OCI-M2 (cell line): ENCODE results near the gene RND3.

Experiments used
- DNase-seq: peaks from one replicate; lab custom pipeline; 2025; ENCODE audit not compliant: unreplicated experiment; lab: John Stamatoyannopoulos, UW

RND3 gene

GRCh38 chr2:150494234-150494945 is 6.9 kb upstream of the RND3 start:
- DNase-seq = no peak

GRCh38 chr2:150491943-150492342 is 4.5 kb upstream of the RND3 start:
- DNase-seq = no peak

- no peak for DNase-seq
Observed at GRCh38 chr2:150491430-150491829, 4.0 kb upstream of the RND3 start.

- no peak for DNase-seq
Observed at GRCh38 chr2:150490466-150490865, 3.0 kb upstream of the RND3 start.

GRCh38 chr2:150486539-150487484 is 655 bp downstream of the RND3 start:
- DNase-seq = no peak

GRCh38 chr2:150485871-150486538 is 1.5 kb downstream of the RND3 start:
- no peak for DNase-seq

- no peak for DNase-seq
Observed at GRCh38 chr2:150485114-150485870, 2.2 kb downstream of the RND3 start.

GRCh38 chr2:150484461-150485021 is 2.9 kb downstream of the RND3 start:
- no peak for DNase-seq

GRCh38 chr2:150484006-150484405 is 3.5 kb downstream of the RND3 start:
- DNase-seq = no peak

GRCh38 chr2:150483532-150483931 is 3.9 kb downstream of the RND3 start:
- DNase-seq = no peak

- no peak for DNase-seq
Observed at GRCh38 chr2:150482667-150483400, 4.6 kb downstream of the RND3 start.

GRCh38 chr2:150482111-150482510 is 5.4 kb downstream of the RND3 start:
- DNase-seq = no peak

GRCh38 chr2:150480971-150481830 is 6.3 kb downstream of the RND3 start:
- DNase-seq = no peak

GRCh38 chr2:150480241-150480640 is 7.2 kb downstream of the RND3 start:
- DNase-seq = no peak

GRCh38 chr2:150479075-150479915 is 8.2 kb downstream of the RND3 start:
- no peak for DNase-seq

- no peak for DNase-seq
Observed at GRCh38 chr2:150478200-150478974, 9.1 kb downstream of the RND3 start.

GRCh38 chr2:150477347-150477746 is 10.1 kb downstream of the RND3 start:
- no peak for DNase-seq
